Lung (tissue), 12 donors: ENCODE data around the gene PYROXD2. TPM values are rescaled to one million over a fixed set of nuclear protein-coding genes. Genes with fewer than 3 reads are reported as not detected.
A peak's percentile ranks its signal among the peaks of the same experiment; 100 is the strongest.

Experiments
- ATAC-seq: fragments of 200-7000 bp; cut with Tn5 transposase; one replicate; pipeline ENCODE4 v1.9.1; 2020; ENCODE audit warnings: moderate number of reproducible peaks; ENCODE audit not compliant: insufficient read depth, low FRiP score
- DNase-seq, 3 donors: peaks; one replicate each; pipeline ENCODE4 v3.0.0-alpha.2; 2013 to 2017
- H3K27ac ChIP-seq, 2 donors: one replicate each; pipeline ENCODE4 v1.5.1; 2013; ENCODE audit warnings: mild to moderate bottlenecking in 2 of 2, moderate library complexity in 2 of 2, control low read depth in 1 of 2, inconsistent platforms in 1 of 2, low read depth in 1 of 2, low read length in 1 of 2
- H3K27me3 ChIP-seq, 3 donors: one replicate each; pipeline ENCODE4 v1.5.1; 2013; ENCODE audit warnings: low read length in 2 of 3; ENCODE audit not compliant: control insufficient read depth in 3 of 3, insufficient read depth in 3 of 3
- H3K36me3 ChIP-seq, 4 donors: one replicate each; pipeline ENCODE4 v1.5.1; 2013; ENCODE audit warnings: low read length in 4 of 4, mild to moderate bottlenecking in 1 of 4, moderate library complexity in 1 of 4; ENCODE audit not compliant: control insufficient read depth in 4 of 4, insufficient read depth in 4 of 4
- H3K4me1 ChIP-seq, 5 donors: one replicate each; pipeline ENCODE4 v1.5.1; 2013; ENCODE audit warnings: low read length in 5 of 5, mild to moderate bottlenecking in 2 of 5, moderate library complexity in 1 of 5; ENCODE audit not compliant: control insufficient read depth in 5 of 5, insufficient read depth in 5 of 5
- H3K4me3 ChIP-seq: one replicate; pipeline ENCODE4 v1.5.1; 2013; ENCODE audit warnings: mild to moderate bottlenecking, control low read depth, moderate library complexity
- H3K9ac ChIP-seq, 2 donors: one replicate each; pipeline ENCODE4 v1.5.1; 2013; ENCODE audit warnings: low read length in 2 of 2, control low read depth in 1 of 2; ENCODE audit not compliant: insufficient read depth in 1 of 2
- H3K9me3 ChIP-seq, 4 donors: one replicate each; pipeline ENCODE4 v1.5.1; 2013; ENCODE audit warnings: low read length in 3 of 4, mild to moderate bottlenecking in 1 of 4, moderate library complexity in 1 of 4; ENCODE audit not compliant: control insufficient read depth in 4 of 4, insufficient read depth in 3 of 4
- CTCF ChIP-seq: IDR thresholded peaks from 2 replicates; pipeline ENCODE4 v1.5.1; 2012; ENCODE audit warnings: mild to moderate bottlenecking; ENCODE audit errors: control extremely low read depth, extremely low read depth
- WGBS, 2 donors: extraction: QIAGEN DNeasy Blood & Tissue Kit; methylation state at CpG; one replicate each; pipeline ENCODE4 v1.1.7; 2013; 5-methylcytosine and 5-hydroxymethylcytosine counted together
- polyA plus RNA-seq, 2 donors: library from polyadenylated mRNA; stranded (reverse); fragments of 200-250 nt; gene quantifications; one replicate each; pipeline ENCODE4 v1.2.1, GENCODE V29; 2013
- total RNA-seq, 2 donors: library from RNA; depleted of rRNA in 1 of 2; stranded (reverse); fragments of >200 nt in 1 of 2; gene quantifications; one replicate each; pipeline ENCODE4 v1.2.1, GENCODE V29; 2014 to 2021
- donor health status: control.
- donor health status: control.
- donor health status: Bipolar disorder and iron deficiency.
- donor health status: healthy.
- donor health status: DM: yes; HTN: yes; CAD: no.

PYROXD2 gene
- total and polyA plus RNA-seq, 4 donors = 2.3 to 16.8 (median 7.5) TPM

- Histone ChIP-seq H3K36me3 (no peaks in the 10 kb centered on the region), H3K27ac (no peak overlapping the region)
- 26 to 36% methylated on average over 7 of the region's 7 CpGs for WGBS, 2 donors
Observed at GRCh38 chr10:98353170-98353569, 61.8 kb downstream of the PYROXD2 start.

GRCh38 chr10:98351831-98352402, 63.1 kb downstream of the PYROXD2 start:
- no peak overlapping the region for H3K27ac ChIP-seq
- ATAC-seq (no peak), DNase-seq (no peak)
- H3K9ac ChIP-seq = no peak overlapping the region
- TF ChIP-seq CTCF = no peak
- H3K36me3 ChIP-seq = no peaks in the 10 kb centered on the region
- no peaks in the 10 kb centered on the region for H3K27me3 ChIP-seq
- peaks cover 0 to 4% (median 0%) of the 10 kb centered on the region in 4 donors for H3K9me3 ChIP-seq
- peaks cover 0 to 13% (median 5%) of the 10 kb centered on the region in 5 donors for H3K4me1 ChIP-seq
- WGBS, 2 donors = 83% methylated on average over 11 of the region's 11 CpGs
- H3K4me3 ChIP-seq = no peak overlapping the region

More at GRCh38 chr10:98353170-98353569, 61.8 kb downstream of the PYROXD2 start:
- no peaks in the 10 kb centered on the region for H3K27me3 ChIP-seq
- ATAC-seq = no peak
- H3K4me3 ChIP-seq = no peak overlapping the region
- peaks cover 0 to 13% (median 5%) of the 10 kb centered on the region in 5 donors for H3K4me1 ChIP-seq
- no peak overlapping the region for H3K9ac ChIP-seq
- DNase-seq = no peak
- no peak for TF ChIP-seq CTCF
- H3K9me3 ChIP-seq = no peaks in the 10 kb centered on the region

- Histone ChIP-seq H3K4me1 (peaks cover 0 to 18% (median 12%) of the 10 kb centered on the region in 5 donors), H3K9me3 (peaks cover 0 to 9% (median 0%) of the 10 kb centered on the region in 4 donors), H3K27me3 (no peaks in the 10 kb centered on the region), H3K27ac (no peak overlapping the region), H3K4me3 (no peak overlapping the region), H3K36me3 (no peaks in the 10 kb centered on the region), H3K9ac (no peak overlapping the region)
- no peak for TF ChIP-seq CTCF
- 22 to 25% methylated on average over 9 of the region's 9 CpGs for WGBS, 2 donors
- DNase-seq (peak; percentile 59 to 83 (median 73)), ATAC-seq (peak; percentile 53)
Observed at GRCh38 chr10:98349508-98349922, 65.5 kb downstream of the PYROXD2 start.

- no peak for TF ChIP-seq CTCF
- 78% methylated on average over 6 of the region's 6 CpGs for WGBS, 2 donors
- no peak for ATAC-seq
- Histone ChIP-seq H3K27ac (no peak overlapping the region), H3K4me3 (no peak overlapping the region), H3K4me1 (peaks cover 0 to 24% (median 8%) of the 10 kb centered on the region in 5 donors), H3K36me3 (no peaks in the 10 kb centered on the region), H3K9ac (no peak overlapping the region), H3K27me3 (no peaks in the 10 kb centered on the region), H3K9me3 (peaks cover 0 to 9% (median 0%) of the 10 kb centered on the region in 4 donors)
- DNase-seq = no peak
Observed at GRCh38 chr10:98346847-98347246, 68.1 kb downstream of the PYROXD2 start.
